ENCODE results near the gene MAP3K4.

The MAP3K4 gene

GRCh38 chr6:161035182-161035980 lies 43.8 kb downstream of the MAP3K4 start:
- Histone ChIP-seq H3K9me3 (ENCODE audit: control insufficient read depth in 5 of 5, low read length in 5 of 5) (no peaks in the 10 kb centered on the region), H3K9ac (ENCODE audit: low read length in 5 of 5) (no peak overlapping the region), H3K4me1 (ENCODE audit: control insufficient read depth in 5 of 5, insufficient read depth in 5 of 5, low read length in 5 of 5) (peaks cover 0 to 3% (median 0%) of the 10 kb centered on the region in 5 donors), H3K27me3 (ENCODE audit: control insufficient read depth in 5 of 5, insufficient read depth in 4 of 5, low read length in 5 of 5) (no peaks in the 10 kb centered on the region), H3K4me3 (ENCODE audit: low read depth in 1 of 5, low read length in 5 of 5) (no peak overlapping the region), H3K27ac (ENCODE audit: low read depth, low read length) (no peak overlapping the region), H3K36me3 (ENCODE audit: control insufficient read depth in 5 of 5, insufficient read depth in 5 of 5, low read length in 5 of 5) (peaks cover 9 to 25% (median 16%) of the 10 kb centered on the region in 5 donors)

DNA sequence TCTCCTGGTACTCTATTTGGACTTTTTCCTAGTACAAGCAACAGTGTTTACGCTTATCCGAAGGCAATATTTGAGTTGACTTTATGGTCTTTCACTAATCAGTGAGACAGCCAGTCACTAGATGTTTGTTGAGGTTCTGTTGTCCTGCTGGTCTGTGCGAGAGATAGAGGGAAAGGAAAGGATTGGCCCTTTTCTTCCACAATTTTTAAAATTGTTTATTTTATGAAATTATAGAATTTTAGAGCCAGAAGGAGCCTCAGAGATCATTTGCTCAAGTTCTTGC lies 44.4 kb downstream of the MAP3K4 start:
- peaks cover 0 to 3% (median 0%) of the 10 kb centered on the region in 5 donors for H3K4me1 ChIP-seq (ENCODE audit: control insufficient read depth in 5 of 5, insufficient read depth in 5 of 5, low read length in 5 of 5)

GRCh38 chr6:161037873-161038228 lies 46.3 kb downstream of the MAP3K4 start:
- H3K4me1 ChIP-seq (ENCODE audit: control insufficient read depth in 5 of 5, insufficient read depth in 5 of 5, low read length in 5 of 5), result no peaks in the 10 kb centered on the region
- H3K9ac ChIP-seq (ENCODE audit: low read length in 5 of 5), result no peak overlapping the region
- no peaks in the 10 kb centered on the region for H3K9me3 ChIP-seq (ENCODE audit: control insufficient read depth in 5 of 5, low read length in 5 of 5)
- peaks cover 18 to 42% (median 26%) of the 10 kb centered on the region in 5 donors for H3K36me3 ChIP-seq (ENCODE audit: control insufficient read depth in 5 of 5, insufficient read depth in 5 of 5, low read length in 5 of 5)
- no peak overlapping the region for H3K4me3 ChIP-seq (ENCODE audit: low read depth in 1 of 5, low read length in 5 of 5)
- no peaks in the 10 kb centered on the region for H3K27me3 ChIP-seq (ENCODE audit: control insufficient read depth in 5 of 5, insufficient read depth in 4 of 5, low read length in 5 of 5)
- peak overlapping the region; percentile 35 for H3K27ac ChIP-seq (ENCODE audit: low read depth, low read length)

More for the DNA sequence above, 44.4 kb downstream of the MAP3K4 start:
- Histone ChIP-seq H3K9me3 (ENCODE audit: control insufficient read depth in 5 of 5, low read length in 5 of 5) (no peaks in the 10 kb centered on the region), H3K9ac (ENCODE audit: low read length in 5 of 5) (no peak overlapping the region), H3K27me3 (ENCODE audit: control insufficient read depth in 5 of 5, insufficient read depth in 4 of 5, low read length in 5 of 5) (no peaks in the 10 kb centered on the region), H3K36me3 (ENCODE audit: control insufficient read depth in 5 of 5, insufficient read depth in 5 of 5, low read length in 5 of 5) (peaks cover 12 to 27% (median 18%) of the 10 kb centered on the region in 5 donors), H3K4me3 (ENCODE audit: low read depth in 1 of 5, low read length in 5 of 5) (no peak overlapping the region), H3K27ac (ENCODE audit: low read depth, low read length) (no peak overlapping the region)

DNA sequence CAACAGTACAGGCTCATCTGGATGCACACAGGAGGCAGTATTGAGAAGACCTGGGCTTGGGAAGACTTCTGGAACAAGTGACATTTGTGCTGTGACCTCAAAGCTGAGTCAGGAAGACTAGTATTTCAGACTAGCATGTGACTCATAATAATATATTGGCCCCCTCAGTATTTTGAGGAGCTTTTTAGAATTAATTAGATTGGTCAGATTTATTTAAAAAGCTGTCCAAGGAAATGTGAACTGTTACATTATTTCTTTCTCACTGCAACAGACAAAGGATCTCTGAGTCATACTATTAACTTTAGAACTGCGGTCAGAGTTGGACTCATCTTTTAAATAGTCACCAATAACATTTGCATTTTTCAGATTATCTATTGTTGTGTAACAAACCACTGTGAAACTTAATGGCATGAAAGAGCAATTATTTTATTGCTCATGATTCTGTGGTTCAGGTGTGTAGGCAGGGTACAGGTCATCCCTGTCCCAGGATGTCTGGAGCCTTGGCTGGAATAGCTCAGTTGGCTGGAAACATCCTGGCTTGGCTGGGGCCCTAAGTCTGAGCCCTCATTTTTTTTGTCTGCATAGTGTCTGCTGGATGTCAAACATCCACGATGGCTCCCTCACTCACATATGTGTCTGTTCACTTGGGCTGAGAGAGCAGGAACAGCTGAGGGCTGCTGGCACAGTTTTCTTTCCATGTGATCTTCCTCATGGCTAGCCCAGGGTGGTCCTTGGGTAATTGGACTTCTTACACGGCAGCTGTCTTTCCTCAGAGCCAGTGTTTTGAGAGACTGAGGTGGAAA lies 46.9 kb downstream of the MAP3K4 start:
- Histone ChIP-seq H3K9ac (ENCODE audit: low read length in 5 of 5) (no peak overlapping the region), H3K27ac (ENCODE audit: low read depth, low read length) (peak overlapping the region; percentile 40), H3K36me3 (ENCODE audit: control insufficient read depth in 5 of 5, insufficient read depth in 5 of 5, low read length in 5 of 5) (peaks cover 18 to 47% (median 29%) of the 10 kb centered on the region in 5 donors), H3K4me1 (ENCODE audit: control insufficient read depth in 5 of 5, insufficient read depth in 5 of 5, low read length in 5 of 5) (no peaks in the 10 kb centered on the region), H3K4me3 (ENCODE audit: low read depth in 1 of 5, low read length in 5 of 5) (no peak overlapping the region), H3K9me3 (ENCODE audit: control insufficient read depth in 5 of 5, low read length in 5 of 5) (no peaks in the 10 kb centered on the region), H3K27me3 (ENCODE audit: control insufficient read depth in 5 of 5, insufficient read depth in 4 of 5, low read length in 5 of 5) (no peaks in the 10 kb centered on the region)

- H3K27me3 ChIP-seq (ENCODE audit: control insufficient read depth in 5 of 5, insufficient read depth in 4 of 5, low read length in 5 of 5), result no peaks in the 10 kb centered on the region
- no peaks in the 10 kb centered on the region for H3K4me1 ChIP-seq (ENCODE audit: control insufficient read depth in 5 of 5, insufficient read depth in 5 of 5, low read length in 5 of 5)
- no peak overlapping the region for H3K9ac ChIP-seq (ENCODE audit: low read length in 5 of 5)
- no peak overlapping the region for H3K27ac ChIP-seq (ENCODE audit: low read depth, low read length)
- H3K9me3 ChIP-seq (ENCODE audit: control insufficient read depth in 5 of 5, low read length in 5 of 5), result no peaks in the 10 kb centered on the region
- H3K4me3 ChIP-seq (ENCODE audit: low read depth in 1 of 5, low read length in 5 of 5), result no peak overlapping the region
- peaks cover 13 to 33% (median 24%) of the 10 kb centered on the region in 5 donors for H3K36me3 ChIP-seq (ENCODE audit: control insufficient read depth in 5 of 5, insufficient read depth in 5 of 5, low read length in 5 of 5)
Measured at GRCh38 chr6:161041274-161041673, 49.7 kb downstream of the MAP3K4 start.

DNA sequence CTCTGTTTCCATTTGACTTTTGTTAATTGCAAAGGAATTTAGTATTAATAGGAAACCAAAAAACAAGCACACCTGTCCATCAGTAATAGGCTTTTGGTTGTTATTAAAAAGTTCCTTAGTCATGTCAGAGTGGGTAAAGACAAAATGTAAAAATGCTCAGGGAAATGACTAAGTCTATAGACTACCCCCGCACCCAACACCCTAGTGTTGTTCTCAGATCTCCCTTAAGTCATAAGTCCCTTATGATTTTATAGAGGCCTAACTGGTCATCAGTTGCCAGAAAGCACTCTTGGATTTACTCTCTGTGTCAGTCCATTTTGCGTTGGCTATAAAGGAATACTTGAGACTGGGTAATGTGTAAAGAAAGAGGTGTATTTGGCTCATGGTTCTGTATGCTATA lies 52.8 kb downstream of the MAP3K4 start:
- Histone ChIP-seq H3K9ac (ENCODE audit: low read length in 5 of 5) (no peak overlapping the region), H3K27ac (ENCODE audit: low read depth, low read length) (no peak overlapping the region), H3K27me3 (ENCODE audit: control insufficient read depth in 5 of 5, insufficient read depth in 4 of 5, low read length in 5 of 5) (no peaks in the 10 kb centered on the region), H3K4me1 (ENCODE audit: control insufficient read depth in 5 of 5, insufficient read depth in 5 of 5, low read length in 5 of 5) (peaks cover 0 to 5% (median 0%) of the 10 kb centered on the region in 5 donors), H3K9me3 (ENCODE audit: control insufficient read depth in 5 of 5, low read length in 5 of 5) (no peaks in the 10 kb centered on the region), H3K4me3 (ENCODE audit: low read depth in 1 of 5, low read length in 5 of 5) (no peak overlapping the region), H3K36me3 (ENCODE audit: control insufficient read depth in 5 of 5, insufficient read depth in 5 of 5, low read length in 5 of 5) (peaks cover 13 to 31% (median 22%) of the 10 kb centered on the region in 5 donors)

DNA sequence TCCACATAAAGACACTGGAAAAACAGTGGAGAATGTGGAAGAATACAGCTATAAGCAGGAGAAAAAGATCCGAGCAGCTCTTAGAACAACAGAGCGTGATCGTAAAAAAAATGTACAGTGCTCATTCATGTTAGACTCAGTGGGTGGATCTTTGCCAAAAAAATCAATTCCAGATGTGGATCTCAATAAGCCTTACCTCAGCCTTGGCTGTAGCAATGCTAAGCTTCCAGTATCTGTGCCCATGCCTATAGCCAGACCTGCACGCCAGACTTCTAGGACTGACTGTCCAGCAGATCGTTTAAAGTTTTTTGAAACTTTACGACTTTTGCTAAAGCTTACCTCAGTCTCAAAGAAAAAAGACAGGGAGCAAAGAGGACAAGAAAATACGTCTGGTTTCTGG lies 57.1 kb downstream of the MAP3K4 start:
- H3K27ac ChIP-seq (ENCODE audit: low read depth, low read length), result no peak overlapping the region
- H3K36me3 ChIP-seq (ENCODE audit: control insufficient read depth in 5 of 5, insufficient read depth in 5 of 5, low read length in 5 of 5), result peaks cover 4 to 20% (median 5%) of the 10 kb centered on the region in 5 donors
- H3K9me3 ChIP-seq (ENCODE audit: control insufficient read depth in 5 of 5, low read length in 5 of 5), result no peaks in the 10 kb centered on the region
- H3K4me3 ChIP-seq (ENCODE audit: low read depth in 1 of 5, low read length in 5 of 5), result no peak overlapping the region
- no peaks in the 10 kb centered on the region for H3K27me3 ChIP-seq (ENCODE audit: control insufficient read depth in 5 of 5, insufficient read depth in 4 of 5, low read length in 5 of 5)
- H3K4me1 ChIP-seq (ENCODE audit: control insufficient read depth in 5 of 5, insufficient read depth in 5 of 5, low read length in 5 of 5), result peaks cover 0 to 5% (median 0%) of the 10 kb centered on the region in 5 donors
- H3K9ac ChIP-seq (ENCODE audit: low read length in 5 of 5), result no peak overlapping the region

DNA sequence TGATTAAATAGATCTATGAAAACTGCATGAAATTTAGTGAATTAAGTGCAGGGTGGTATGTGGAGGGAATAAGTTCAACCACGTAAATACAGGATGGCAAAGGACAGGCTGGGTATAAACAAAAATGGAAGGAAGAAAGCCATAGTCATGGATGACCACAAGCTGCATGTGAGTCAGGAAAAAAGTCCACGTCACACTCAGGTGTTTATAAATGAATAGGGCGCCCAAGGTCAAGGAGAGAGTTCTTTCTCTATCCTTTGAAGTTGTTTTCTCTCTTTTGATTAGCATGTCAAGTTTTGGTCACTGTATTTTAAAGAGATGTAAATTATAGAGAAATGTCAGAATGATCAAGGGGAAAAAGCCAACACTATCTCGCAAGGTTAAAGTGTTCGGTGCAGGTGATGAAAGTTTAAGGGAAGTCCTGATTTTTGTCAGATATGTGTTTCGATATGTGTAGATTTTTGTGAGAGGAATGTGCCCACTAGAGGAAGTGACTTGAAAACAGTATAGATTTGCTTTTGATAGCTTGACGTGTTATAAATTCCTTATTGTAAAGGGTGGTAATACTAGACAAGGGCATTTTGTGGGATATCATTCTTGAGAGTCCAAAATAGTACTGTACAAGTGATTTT lies 58.7 kb downstream of the MAP3K4 start:
- Histone ChIP-seq H3K4me1 (ENCODE audit: control insufficient read depth in 5 of 5, insufficient read depth in 5 of 5, low read length in 5 of 5) (peaks cover 0 to 5% (median 0%) of the 10 kb centered on the region in 5 donors), H3K9ac (ENCODE audit: low read length in 5 of 5) (no peak overlapping the region), H3K9me3 (ENCODE audit: control insufficient read depth in 5 of 5, low read length in 5 of 5) (no peaks in the 10 kb centered on the region), H3K27ac (ENCODE audit: low read depth, low read length) (no peak overlapping the region), H3K27me3 (ENCODE audit: control insufficient read depth in 5 of 5, insufficient read depth in 4 of 5, low read length in 5 of 5) (no peaks in the 10 kb centered on the region), H3K36me3 (ENCODE audit: control insufficient read depth in 5 of 5, insufficient read depth in 5 of 5, low read length in 5 of 5) (peaks cover 4 to 20% (median 5%) of the 10 kb centered on the region in 5 donors), H3K4me3 (ENCODE audit: low read depth in 1 of 5, low read length in 5 of 5) (no peak overlapping the region)

DNA sequence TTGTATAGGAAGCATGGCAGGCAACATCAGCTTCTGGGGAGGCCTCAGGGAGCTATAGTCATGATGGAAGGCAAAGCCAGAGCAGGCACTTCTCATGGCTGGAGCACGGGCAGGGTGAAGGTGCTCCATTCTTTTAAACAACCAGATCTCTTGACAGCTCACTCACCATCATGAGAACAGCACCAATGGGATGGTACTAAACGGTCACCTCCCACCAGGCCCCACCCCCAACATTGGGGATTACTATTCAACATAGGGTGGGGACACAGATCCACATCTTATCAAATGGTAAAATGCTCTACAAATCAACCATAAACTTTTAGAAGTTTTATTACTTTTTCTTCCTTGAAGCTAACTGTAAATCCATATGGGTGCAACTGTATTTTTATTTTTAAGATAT lies 61.5 kb downstream of the MAP3K4 start:
- H3K4me3 ChIP-seq (ENCODE audit: low read depth in 1 of 5, low read length in 5 of 5), result no peak overlapping the region
- no peaks in the 10 kb centered on the region for H3K27me3 ChIP-seq (ENCODE audit: control insufficient read depth in 5 of 5, insufficient read depth in 4 of 5, low read length in 5 of 5)
- peaks cover 0 to 5% (median 0%) of the 10 kb centered on the region in 5 donors for H3K4me1 ChIP-seq (ENCODE audit: control insufficient read depth in 5 of 5, insufficient read depth in 5 of 5, low read length in 5 of 5)
- no peaks in the 10 kb centered on the region for H3K9me3 ChIP-seq (ENCODE audit: control insufficient read depth in 5 of 5, low read length in 5 of 5)
- H3K27ac ChIP-seq (ENCODE audit: low read depth, low read length), result no peak overlapping the region
- H3K9ac ChIP-seq (ENCODE audit: low read length in 5 of 5), result no peak overlapping the region
- peaks cover 4 to 20% (median 9%) of the 10 kb centered on the region in 5 donors for H3K36me3 ChIP-seq (ENCODE audit: control insufficient read depth in 5 of 5, insufficient read depth in 5 of 5, low read length in 5 of 5)

DNA sequence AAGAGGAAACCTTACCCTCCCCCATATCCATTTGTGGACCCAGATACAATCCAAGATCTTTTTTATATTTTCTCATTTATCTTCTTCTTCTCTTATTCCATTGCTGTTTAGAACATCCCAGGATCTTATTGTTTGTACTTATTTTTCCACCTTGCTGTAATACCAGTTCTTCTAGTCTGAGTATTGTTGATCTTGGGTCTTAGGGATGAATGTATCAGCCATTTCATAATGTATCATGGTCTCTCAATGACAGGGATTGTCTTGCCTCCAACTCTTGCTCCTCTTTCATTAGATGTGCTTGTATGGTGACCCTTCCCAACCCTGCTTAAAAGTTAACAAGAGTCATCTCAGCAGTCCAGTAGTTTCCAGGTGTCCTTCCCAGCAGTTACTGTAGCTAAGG lies 63.3 kb downstream of the MAP3K4 start:
- H3K27ac ChIP-seq (ENCODE audit: low read depth, low read length), result no peak overlapping the region
- H3K4me1 ChIP-seq (ENCODE audit: control insufficient read depth in 5 of 5, insufficient read depth in 5 of 5, low read length in 5 of 5), result no peaks in the 10 kb centered on the region
- no peak overlapping the region for H3K9ac ChIP-seq (ENCODE audit: low read length in 5 of 5)
- peaks cover 0 to 10% (median 6%) of the 10 kb centered on the region in 5 donors for H3K36me3 ChIP-seq (ENCODE audit: control insufficient read depth in 5 of 5, insufficient read depth in 5 of 5, low read length in 5 of 5)
- H3K27me3 ChIP-seq (ENCODE audit: control insufficient read depth in 5 of 5, insufficient read depth in 4 of 5, low read length in 5 of 5), result no peaks in the 10 kb centered on the region
- no peaks in the 10 kb centered on the region for H3K9me3 ChIP-seq (ENCODE audit: control insufficient read depth in 5 of 5, low read length in 5 of 5)
- H3K4me3 ChIP-seq (ENCODE audit: low read depth in 1 of 5, low read length in 5 of 5), result no peak overlapping the region
